Mammary epithelial cell (primary cell): ENCODE data around the gene CDH4.

ENCODE experiments used
- EZH2 ChIP-seq: IDR thresholded peaks from 2 replicates; pipeline ENCODE4 v1.6.1; 2012; ENCODE audit warnings: low read length, inconsistent platforms, borderline replicate concordance
- TF ChIP-seq, protein P1 (sequence below), 2 donors: IDR thresholded peaks in 1 of 2; conservative IDR thresholded peaks in 1 of 2; 2 replicates each; pipeline ENCODE4 v1.5.1; 2011 to 2012; ENCODE audit warnings: inconsistent platforms in 2 of 2, low read length in 2 of 2, mild to moderate bottlenecking in 2 of 2, control low read depth in 1 of 2, low read depth in 1 of 2; ENCODE audit not compliant: insufficient read depth in 1 of 2; ENCODE audit errors: extremely low read depth in 1 of 2

DNA sequence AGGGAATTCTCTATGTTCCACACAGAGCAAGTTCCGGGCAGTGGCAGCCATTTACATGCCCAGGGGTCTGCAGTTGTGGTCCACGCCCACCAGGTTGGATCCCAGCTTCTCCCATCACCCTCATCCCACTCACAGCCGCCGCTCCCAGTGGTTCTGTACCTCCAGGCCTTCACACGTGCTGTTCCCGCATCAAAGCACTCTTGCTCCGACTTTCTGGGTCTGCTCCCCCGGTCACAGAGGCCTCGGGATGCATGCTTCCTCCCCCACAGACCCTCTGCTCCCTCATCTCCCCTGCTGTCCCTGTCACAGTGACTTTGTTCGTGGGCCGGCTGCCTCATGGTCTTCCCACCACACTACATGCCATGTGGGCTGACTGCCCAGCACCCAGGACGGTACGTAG lies 481.2 kb downstream of the CDH4 start:
- no peak for TF ChIP-seq EZH2
- TF ChIP-seq, protein P1, sequence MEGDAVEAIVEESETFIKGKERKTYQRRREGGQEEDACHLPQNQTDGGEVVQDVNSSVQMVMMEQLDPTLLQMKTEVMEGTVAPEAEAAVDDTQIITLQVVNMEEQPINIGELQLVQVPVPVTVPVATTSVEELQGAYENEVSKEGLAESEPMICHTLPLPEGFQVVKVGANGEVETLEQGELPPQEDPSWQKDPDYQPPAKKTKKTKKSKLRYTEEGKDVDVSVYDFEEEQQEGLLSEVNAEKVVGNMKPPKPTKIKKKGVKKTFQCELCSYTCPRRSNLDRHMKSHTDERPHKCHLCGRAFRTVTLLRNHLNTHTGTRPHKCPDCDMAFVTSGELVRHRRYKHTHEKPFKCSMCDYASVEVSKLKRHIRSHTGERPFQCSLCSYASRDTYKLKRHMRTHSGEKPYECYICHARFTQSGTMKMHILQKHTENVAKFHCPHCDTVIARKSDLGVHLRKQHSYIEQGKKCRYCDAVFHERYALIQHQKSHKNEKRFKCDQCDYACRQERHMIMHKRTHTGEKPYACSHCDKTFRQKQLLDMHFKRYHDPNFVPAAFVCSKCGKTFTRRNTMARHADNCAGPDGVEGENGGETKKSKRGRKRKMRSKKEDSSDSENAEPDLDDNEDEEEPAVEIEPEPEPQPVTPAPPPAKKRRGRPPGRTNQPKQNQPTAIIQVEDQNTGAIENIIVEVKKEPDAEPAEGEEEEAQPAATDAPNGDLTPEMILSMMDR (conservative IDR thresholded peaks at IDR 0.05 in 1 of 2, IDR thresholded peaks at IDR 0.05 in 1 of 2; ENCODE audit: extremely low read depth in 1 of 2, insufficient read depth in 1 of 2, low read depth in 1 of 2, low read length in 2 of 2), result no peak
